Measurements from ENCODE around the gene PSMD14.

- TF ChIP-seq RBAK (tag by site-specific recombination; IDR thresholded peaks at IDR 0.05) (no peak), YY1 (tag by site-specific recombination; IDR thresholded peaks at IDR 0.05) (no peak), ZNF366 (tag by site-specific recombination; conservative IDR thresholded peaks at IDR 0.05) (no peak), ZNF433 (tag by site-specific recombination; IDR thresholded peaks at IDR 0.05; ENCODE audit: low read depth) (no peak), CTCF (tag by site-specific recombination; IDR thresholded peaks at IDR 0.05) (no peak), ZNF350 (tag by site-specific recombination; IDR thresholded peaks at IDR 0.05) (no peak), ZNF830 (tag by site-specific recombination; IDR thresholded peaks at IDR 0.05; ENCODE audit: low read depth) (no peak)
These were observed 107.1 kb downstream of the PSMD14 start for GRCh38 chr2:161415034-161415986.

All from HEK293 (cell line).